Osteocyte (in vitro differentiated cells): Measurements from ENCODE around the gene FNIP1. TPM values are rescaled to one million over a fixed set of nuclear protein-coding genes. Genes with fewer than 3 reads are reported as not detected.

Source experiments
- DNase-seq: peaks from one replicate; pipeline ENCODE4 v3.0.0; 2021; ENCODE audit warnings: mixed read lengths; ENCODE audit not compliant: unreplicated experiment; ENCODE audit errors: extremely low spot score
- H3K27ac Mint-ChIP-seq: one replicate; pipeline ENCODE4 v1.8.0; 2021; ENCODE audit warnings: mild to moderate bottlenecking, mixed read lengths; ENCODE audit not compliant: unreplicated experiment
- H3K27me3 Mint-ChIP-seq: one replicate; pipeline ENCODE4 v1.8.0; 2021; ENCODE audit warnings: mixed read lengths; ENCODE audit not compliant: unreplicated experiment
- H3K36me3 Mint-ChIP-seq: one replicate; pipeline ENCODE4 v1.8.0; 2021; ENCODE audit warnings: mixed read lengths; ENCODE audit not compliant: unreplicated experiment
- H3K4me1 Mint-ChIP-seq: one replicate; pipeline ENCODE4 v1.8.0; 2021; ENCODE audit warnings: mixed read lengths; ENCODE audit not compliant: unreplicated experiment
- H3K4me3 Mint-ChIP-seq: one replicate; pipeline ENCODE4 v1.8.0; 2021; ENCODE audit warnings: mild to moderate bottlenecking, moderate library complexity, mixed read lengths; ENCODE audit not compliant: unreplicated experiment
- H3K9me3 Mint-ChIP-seq: one replicate; pipeline ENCODE4 v1.8.0; 2021; ENCODE audit warnings: mixed read lengths; ENCODE audit not compliant: unreplicated experiment
- total RNA-seq: library from RNA; stranded (reverse); gene quantifications from 2 replicates; pipeline ENCODE4 v1.2.1, GENCODE V29; 2021
- TF ChIP-seq, protein P1 (sequence below): fragments of 200-600 bp; sonication (generic); IDR thresholded peaks from 2 replicates; pipeline ENCODE4 v1.5.0; 2021; ENCODE audit warnings: antibody characterized with exemption, mild to moderate bottlenecking, moderate library complexity

Gene FNIP1
- total RNA-seq, 1 donor from 2014 or later: 43.0 TPM

DNA sequence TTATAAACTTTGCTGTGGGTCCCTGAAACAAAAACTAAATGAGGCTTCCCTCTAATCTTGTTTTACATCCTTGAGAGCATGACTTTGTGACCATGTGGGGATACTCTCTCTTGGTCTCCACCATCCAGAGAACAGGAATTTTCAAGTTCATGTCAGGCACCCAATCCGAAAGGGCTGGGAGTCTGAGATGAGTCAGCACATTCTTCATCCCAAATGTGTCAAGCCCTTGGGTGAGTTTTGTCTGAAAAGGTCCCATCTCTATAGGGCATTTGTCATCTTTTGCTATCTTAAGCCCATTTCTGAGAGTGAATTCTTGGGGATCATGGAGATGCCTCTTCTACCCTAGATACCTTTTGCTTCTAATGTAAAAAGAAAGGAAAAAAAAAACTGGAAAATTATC, 134.9 kb downstream of the FNIP1 start:
- DNase-seq: no peak
- H3K27ac Mint-ChIP-seq: peak overlapping the region; percentile 17
- H3K36me3 Mint-ChIP-seq: peaks cover 62% of the 10 kb centered on the region
- TF ChIP-seq, protein P1, sequence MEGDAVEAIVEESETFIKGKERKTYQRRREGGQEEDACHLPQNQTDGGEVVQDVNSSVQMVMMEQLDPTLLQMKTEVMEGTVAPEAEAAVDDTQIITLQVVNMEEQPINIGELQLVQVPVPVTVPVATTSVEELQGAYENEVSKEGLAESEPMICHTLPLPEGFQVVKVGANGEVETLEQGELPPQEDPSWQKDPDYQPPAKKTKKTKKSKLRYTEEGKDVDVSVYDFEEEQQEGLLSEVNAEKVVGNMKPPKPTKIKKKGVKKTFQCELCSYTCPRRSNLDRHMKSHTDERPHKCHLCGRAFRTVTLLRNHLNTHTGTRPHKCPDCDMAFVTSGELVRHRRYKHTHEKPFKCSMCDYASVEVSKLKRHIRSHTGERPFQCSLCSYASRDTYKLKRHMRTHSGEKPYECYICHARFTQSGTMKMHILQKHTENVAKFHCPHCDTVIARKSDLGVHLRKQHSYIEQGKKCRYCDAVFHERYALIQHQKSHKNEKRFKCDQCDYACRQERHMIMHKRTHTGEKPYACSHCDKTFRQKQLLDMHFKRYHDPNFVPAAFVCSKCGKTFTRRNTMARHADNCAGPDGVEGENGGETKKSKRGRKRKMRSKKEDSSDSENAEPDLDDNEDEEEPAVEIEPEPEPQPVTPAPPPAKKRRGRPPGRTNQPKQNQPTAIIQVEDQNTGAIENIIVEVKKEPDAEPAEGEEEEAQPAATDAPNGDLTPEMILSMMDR: no peak
- no peaks in the 10 kb centered on the region for H3K27me3 Mint-ChIP-seq
- H3K4me3 Mint-ChIP-seq: no peak overlapping the region
- peaks cover 3% of the 10 kb centered on the region for H3K4me1 Mint-ChIP-seq
- H3K9me3 Mint-ChIP-seq: no peaks in the 10 kb centered on the region

DNA sequence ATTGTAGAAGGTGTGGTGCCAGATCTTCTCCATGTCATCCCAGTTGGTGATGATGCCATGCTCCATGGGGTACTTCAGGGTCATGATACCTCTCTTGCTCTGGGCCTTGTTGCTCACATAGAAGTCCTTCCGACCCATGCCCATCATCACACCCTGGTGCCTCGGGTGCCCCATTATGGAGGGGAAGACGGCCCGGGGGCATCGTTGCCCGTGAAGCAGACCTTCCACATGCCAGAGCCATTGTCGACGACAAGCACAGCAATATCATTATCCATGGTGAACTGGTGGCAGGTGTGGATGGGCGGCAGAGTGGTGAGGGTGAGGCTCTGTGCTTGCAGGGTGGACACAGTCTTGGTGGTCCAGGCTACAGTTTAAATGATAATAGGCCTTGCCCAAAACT, 137.0 kb downstream of the FNIP1 start:
- TF ChIP-seq, protein P1: no peak
- Mint-ChIP-seq H3K36me3 (peaks cover 62% of the 10 kb centered on the region), H3K4me3 (no peak overlapping the region), H3K4me1 (no peaks in the 10 kb centered on the region), H3K27ac (no peak overlapping the region), H3K27me3 (no peaks in the 10 kb centered on the region), H3K9me3 (no peaks in the 10 kb centered on the region)
- no peak for DNase-seq

DNA sequence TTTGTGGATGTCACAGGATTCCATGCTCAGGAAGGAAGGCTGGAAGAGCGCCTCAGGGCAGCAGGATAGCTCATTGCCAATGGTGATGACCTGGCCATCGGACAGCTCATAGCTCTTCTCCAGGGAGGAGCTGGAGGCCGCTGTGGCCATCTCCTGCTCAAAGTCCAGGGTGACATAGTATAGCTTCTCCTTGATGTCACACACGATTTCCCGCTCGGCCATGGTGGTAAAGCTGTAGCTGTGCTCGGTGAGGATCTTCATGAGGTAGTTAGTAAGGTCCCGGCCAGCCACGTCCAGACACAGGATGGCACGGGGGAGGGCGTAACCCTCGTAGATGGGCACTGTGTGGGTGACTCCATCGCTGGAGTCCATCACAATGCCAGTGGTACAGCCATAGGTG, 137.5 kb downstream of the FNIP1 start:
- peaks cover 63% of the 10 kb centered on the region for H3K36me3 Mint-ChIP-seq
- DNase-seq: no peak
- H3K27me3 Mint-ChIP-seq: no peaks in the 10 kb centered on the region
- TF ChIP-seq, protein P1: no peak
- no peak overlapping the region for H3K27ac Mint-ChIP-seq
- no peak overlapping the region for H3K4me3 Mint-ChIP-seq
- no peaks in the 10 kb centered on the region for H3K9me3 Mint-ChIP-seq
- no peaks in the 10 kb centered on the region for H3K4me1 Mint-ChIP-seq

DNA sequence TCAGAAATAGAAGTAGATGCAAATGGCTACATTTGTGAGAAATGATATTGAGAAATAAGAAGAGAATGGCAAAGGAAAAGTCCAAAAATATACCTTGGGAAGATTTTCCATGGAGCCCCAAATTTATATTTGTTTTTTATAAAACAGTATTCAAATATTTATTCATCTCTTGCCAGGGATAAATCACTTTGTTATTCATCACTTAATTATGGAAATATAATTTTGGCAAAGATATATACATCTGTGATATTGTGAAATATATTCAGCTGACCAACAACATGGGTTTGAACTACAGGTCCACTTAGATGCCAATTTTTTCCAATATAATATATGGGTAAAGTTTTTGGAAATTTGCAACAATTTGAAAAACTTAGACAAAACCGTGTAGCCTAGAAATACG, 142.0 kb downstream of the FNIP1 start:
- no peak for DNase-seq
- H3K4me1 Mint-ChIP-seq: no peaks in the 10 kb centered on the region

DNA sequence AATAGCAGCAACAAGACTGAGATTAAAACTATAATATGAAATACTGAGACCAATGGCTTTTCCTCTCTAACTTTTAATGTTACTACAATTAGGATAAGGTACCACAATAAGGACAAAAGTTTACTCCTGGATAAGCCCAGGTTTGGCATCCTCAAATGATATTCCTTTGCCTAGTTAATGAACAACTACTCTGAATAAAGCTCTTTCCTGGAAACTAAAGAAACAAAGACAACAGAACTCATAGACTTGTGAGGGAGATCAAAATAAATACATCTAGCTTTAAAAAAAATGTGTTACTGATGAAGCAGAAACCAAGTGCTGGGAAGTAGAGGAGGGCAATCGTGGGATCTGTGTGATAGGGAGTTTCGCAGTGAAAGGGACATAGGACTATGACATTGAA, 142.5 kb downstream of the FNIP1 start:
- DNase-seq: no peak
- Mint-ChIP-seq H3K4me3 (no peak overlapping the region), H3K9me3 (peaks cover 6% of the 10 kb centered on the region), H3K27ac (no peak overlapping the region), H3K27me3 (no peaks in the 10 kb centered on the region), H3K4me1 (no peaks in the 10 kb centered on the region), H3K36me3 (peaks cover 67% of the 10 kb centered on the region)
- TF ChIP-seq, protein P1: no peak

More for the DNA sequence above, 142.0 kb downstream of the FNIP1 start:
- H3K27me3 Mint-ChIP-seq: no peaks in the 10 kb centered on the region
- peaks cover 6% of the 10 kb centered on the region for H3K9me3 Mint-ChIP-seq
- TF ChIP-seq, protein P1: no peak
- H3K36me3 Mint-ChIP-seq: peaks cover 67% of the 10 kb centered on the region
- no peak overlapping the region for H3K4me3 Mint-ChIP-seq
- no peak overlapping the region for H3K27ac Mint-ChIP-seq
